ENCODE results near the gene XXYLT1.

DNA sequence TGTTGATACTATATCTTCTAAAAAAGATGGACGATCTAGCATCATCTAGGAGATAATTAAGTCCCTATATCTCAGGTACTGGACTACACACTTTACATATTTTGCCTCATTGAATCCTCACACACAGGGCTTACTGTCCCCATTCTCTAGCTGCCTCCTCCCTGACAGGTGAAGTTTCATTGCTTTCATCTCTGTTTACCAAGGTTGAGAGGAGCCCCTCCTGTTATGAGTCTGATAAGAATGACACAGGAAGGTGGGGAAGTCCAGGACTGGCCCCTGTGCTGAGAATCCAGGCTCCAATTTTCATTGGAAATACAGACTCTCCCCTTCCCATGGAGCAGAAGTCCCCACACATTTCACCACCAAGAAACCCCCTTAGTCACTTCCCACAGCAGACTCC is 105.2 kb downstream of the XXYLT1 start:
- TF ChIP-seq, protein P1, sequence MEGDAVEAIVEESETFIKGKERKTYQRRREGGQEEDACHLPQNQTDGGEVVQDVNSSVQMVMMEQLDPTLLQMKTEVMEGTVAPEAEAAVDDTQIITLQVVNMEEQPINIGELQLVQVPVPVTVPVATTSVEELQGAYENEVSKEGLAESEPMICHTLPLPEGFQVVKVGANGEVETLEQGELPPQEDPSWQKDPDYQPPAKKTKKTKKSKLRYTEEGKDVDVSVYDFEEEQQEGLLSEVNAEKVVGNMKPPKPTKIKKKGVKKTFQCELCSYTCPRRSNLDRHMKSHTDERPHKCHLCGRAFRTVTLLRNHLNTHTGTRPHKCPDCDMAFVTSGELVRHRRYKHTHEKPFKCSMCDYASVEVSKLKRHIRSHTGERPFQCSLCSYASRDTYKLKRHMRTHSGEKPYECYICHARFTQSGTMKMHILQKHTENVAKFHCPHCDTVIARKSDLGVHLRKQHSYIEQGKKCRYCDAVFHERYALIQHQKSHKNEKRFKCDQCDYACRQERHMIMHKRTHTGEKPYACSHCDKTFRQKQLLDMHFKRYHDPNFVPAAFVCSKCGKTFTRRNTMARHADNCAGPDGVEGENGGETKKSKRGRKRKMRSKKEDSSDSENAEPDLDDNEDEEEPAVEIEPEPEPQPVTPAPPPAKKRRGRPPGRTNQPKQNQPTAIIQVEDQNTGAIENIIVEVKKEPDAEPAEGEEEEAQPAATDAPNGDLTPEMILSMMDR (IDR thresholded peaks at IDR 0.05): no peak
- no peak for TF ChIP-seq POLR2A (IDR thresholded peaks at IDR 0.05)

All from tibial nerve (tissue), 3 donors.